Testis (tissue), 2 donors: ENCODE data around the gene GFRA1.

ENCODE experiments used
- POLR2A ChIP-seq: fragments of 450-650 bp; IDR thresholded peaks from one replicate; pipeline ENCODE4 v1.6.1; 2017; ENCODE audit warnings: antibody characterized with exemption, mild to moderate bottlenecking, moderate library complexity
- TF ChIP-seq, protein P1 (sequence below), 3 experiments: fragments of 450-650 bp in 2 of 3; fragments of 200-600 bp in 1 of 3; sonication (generic) in 1 of 3; IDR thresholded peaks; one replicate each; pipeline ENCODE4 v1.5.1; 2016 to 2019; ENCODE audit warnings: antibody characterized with exemption in 3 of 3, mild to moderate bottlenecking in 2 of 3, moderate library complexity in 1 of 3

DNA sequence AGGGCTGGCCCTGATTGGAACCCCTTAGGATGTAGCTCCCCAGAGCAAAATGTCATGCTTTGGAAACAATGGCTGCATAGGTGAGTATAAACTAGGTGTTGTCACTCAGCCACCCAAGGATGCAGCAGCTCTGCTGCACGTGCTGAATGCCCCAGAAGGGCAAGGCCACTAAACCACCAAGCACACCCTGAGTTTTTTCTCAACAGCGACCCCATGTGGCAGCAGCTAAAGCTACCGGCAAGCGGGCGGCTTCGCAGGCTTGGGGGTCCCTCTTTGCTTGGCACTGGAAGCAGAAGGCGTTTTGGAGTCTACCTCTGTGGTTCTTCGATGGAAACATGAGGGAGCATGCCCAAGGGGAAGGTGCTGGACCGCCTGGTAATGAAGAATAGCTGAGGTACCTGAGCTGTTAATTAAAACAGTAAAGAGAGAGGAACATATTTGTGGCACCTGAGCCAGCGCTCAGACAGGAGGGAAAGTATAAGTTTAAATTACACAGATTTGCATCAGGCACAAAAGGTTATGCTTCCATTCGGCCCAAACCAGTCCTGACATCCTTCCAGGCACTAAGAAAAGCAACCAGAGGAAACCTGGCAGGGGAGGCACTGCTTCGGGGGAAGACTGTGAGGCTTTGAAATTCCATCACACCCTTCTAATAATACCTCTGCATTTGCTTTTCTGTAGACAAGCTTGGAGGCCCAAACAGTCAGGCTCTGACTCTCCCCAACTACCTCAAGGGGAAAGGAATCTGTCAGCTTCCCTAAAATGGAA, 152.1 kb downstream of the GFRA1 start:
- TF ChIP-seq POLR2A, result no peak
- TF ChIP-seq, protein P1, sequence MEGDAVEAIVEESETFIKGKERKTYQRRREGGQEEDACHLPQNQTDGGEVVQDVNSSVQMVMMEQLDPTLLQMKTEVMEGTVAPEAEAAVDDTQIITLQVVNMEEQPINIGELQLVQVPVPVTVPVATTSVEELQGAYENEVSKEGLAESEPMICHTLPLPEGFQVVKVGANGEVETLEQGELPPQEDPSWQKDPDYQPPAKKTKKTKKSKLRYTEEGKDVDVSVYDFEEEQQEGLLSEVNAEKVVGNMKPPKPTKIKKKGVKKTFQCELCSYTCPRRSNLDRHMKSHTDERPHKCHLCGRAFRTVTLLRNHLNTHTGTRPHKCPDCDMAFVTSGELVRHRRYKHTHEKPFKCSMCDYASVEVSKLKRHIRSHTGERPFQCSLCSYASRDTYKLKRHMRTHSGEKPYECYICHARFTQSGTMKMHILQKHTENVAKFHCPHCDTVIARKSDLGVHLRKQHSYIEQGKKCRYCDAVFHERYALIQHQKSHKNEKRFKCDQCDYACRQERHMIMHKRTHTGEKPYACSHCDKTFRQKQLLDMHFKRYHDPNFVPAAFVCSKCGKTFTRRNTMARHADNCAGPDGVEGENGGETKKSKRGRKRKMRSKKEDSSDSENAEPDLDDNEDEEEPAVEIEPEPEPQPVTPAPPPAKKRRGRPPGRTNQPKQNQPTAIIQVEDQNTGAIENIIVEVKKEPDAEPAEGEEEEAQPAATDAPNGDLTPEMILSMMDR (IDR thresholded peaks at IDR 0.05), result peak in 1 of 3 experiments; percentile 13
